Uterus (tissue), 2 donors: ENCODE data around the gene EEF1AKMT2.

Experiments used
- POLR2A ChIP-seq, 2 donors: fragments of 450-650 bp; IDR thresholded peaks; one replicate each; pipeline ENCODE4 v1.6.1; 2016; ENCODE audit warnings: antibody characterized with exemption in 2 of 2, mild to moderate bottlenecking in 1 of 2, moderate library complexity in 1 of 2
- TF ChIP-seq, protein P1 (sequence below), 4 experiments: fragments of 200-600 bp in 2 of 4; fragments of 450-650 bp in 2 of 4; sonication (generic) in 2 of 4; IDR thresholded peaks; one replicate each; pipeline ENCODE4 v1.5.1; 2016 to 2019; ENCODE audit warnings: antibody characterized with exemption in 4 of 4, mild to moderate bottlenecking in 2 of 4, moderate library complexity in 1 of 4

DNA sequence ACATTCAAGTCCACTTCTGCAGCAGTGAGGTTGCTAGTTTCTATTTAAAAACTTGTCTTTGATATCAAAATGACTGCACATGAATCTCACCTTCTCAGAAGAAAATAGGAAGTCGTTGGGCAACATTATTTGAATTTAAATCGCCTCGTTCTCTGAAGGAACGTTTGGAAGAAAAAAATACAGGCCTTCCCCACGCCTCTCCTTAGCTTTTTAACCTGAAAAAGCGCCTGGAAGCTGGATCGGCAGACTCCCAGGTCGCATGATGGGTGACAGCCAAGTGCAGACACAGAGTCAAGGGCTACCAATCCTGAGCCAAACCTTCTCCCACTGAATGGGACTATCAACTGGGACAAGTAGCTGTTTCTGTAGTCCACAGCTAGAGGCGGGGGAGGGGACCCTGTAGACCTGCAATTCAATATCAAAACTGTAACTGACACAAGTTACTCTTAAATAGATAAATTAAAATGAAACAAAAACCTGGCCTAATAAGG is 49.7 kb downstream of the EEF1AKMT2 start:
- TF ChIP-seq, protein P1, sequence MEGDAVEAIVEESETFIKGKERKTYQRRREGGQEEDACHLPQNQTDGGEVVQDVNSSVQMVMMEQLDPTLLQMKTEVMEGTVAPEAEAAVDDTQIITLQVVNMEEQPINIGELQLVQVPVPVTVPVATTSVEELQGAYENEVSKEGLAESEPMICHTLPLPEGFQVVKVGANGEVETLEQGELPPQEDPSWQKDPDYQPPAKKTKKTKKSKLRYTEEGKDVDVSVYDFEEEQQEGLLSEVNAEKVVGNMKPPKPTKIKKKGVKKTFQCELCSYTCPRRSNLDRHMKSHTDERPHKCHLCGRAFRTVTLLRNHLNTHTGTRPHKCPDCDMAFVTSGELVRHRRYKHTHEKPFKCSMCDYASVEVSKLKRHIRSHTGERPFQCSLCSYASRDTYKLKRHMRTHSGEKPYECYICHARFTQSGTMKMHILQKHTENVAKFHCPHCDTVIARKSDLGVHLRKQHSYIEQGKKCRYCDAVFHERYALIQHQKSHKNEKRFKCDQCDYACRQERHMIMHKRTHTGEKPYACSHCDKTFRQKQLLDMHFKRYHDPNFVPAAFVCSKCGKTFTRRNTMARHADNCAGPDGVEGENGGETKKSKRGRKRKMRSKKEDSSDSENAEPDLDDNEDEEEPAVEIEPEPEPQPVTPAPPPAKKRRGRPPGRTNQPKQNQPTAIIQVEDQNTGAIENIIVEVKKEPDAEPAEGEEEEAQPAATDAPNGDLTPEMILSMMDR (IDR thresholded peaks at IDR 0.05) = no peak
- no peak for TF ChIP-seq POLR2A (IDR thresholded peaks at IDR 0.05)
